NCI-H2171 treated with DMSO at 0.1 percent for 48 hours (cell line): ENCODE data around the gene SDK2.
A peak's percentile ranks its signal among the peaks of the same experiment; 100 is the strongest.
"Not testable (repeated sequence)": the region's sequence is repeated elsewhere in the genome, so short reads cannot be mapped to it uniquely, and the experiment has no call there.

Experiments used
- DNase-seq: peaks from one replicate; lab custom pipeline; 2025; lab: John Stamatoyannopoulos, UW

Gene SDK2

GRCh38 chr17:73342050-73342522, 302.2 kb downstream of the SDK2 start:
- DNase-seq = peak; percentile 88

- DNase-seq = peak; percentile 59
These were observed 302.7 kb downstream of the SDK2 start for GRCh38 chr17:73341350-73342049.

- DNase-seq = no peak
These were observed 304.1 kb downstream of the SDK2 start for GRCh38 chr17:73340093-73340596.

- no peak for DNase-seq
These were observed 305.6 kb downstream of the SDK2 start for GRCh38 chr17:73338566-73339197.

- no peak for DNase-seq
These were observed 306.2 kb downstream of the SDK2 start for GRCh38 chr17:73338050-73338521.

GRCh38 chr17:73337330-73337710, 306.9 kb downstream of the SDK2 start:
- no peak for DNase-seq

GRCh38 chr17:73336408-73337329, 307.6 kb downstream of the SDK2 start:
- DNase-seq = peak; percentile 28

GRCh38 chr17:73335591-73336407, 308.4 kb downstream of the SDK2 start:
- peak; percentile 49 for DNase-seq

- DNase-seq = no peak
These were observed 309.3 kb downstream of the SDK2 start for GRCh38 chr17:73334771-73335513.

- DNase-seq = not testable (repeated sequence)
These were observed 310.8 kb downstream of the SDK2 start for GRCh38 chr17:73333445-73333844.

GRCh38 chr17:73331060-73331459, 313.2 kb downstream of the SDK2 start:
- no peak for DNase-seq

GRCh38 chr17:73327676-73328075, 316.6 kb downstream of the SDK2 start:
- no peak for DNase-seq

GRCh38 chr17:73325527-73325842, 318.8 kb downstream of the SDK2 start:
- DNase-seq = no peak

- DNase-seq = no peak
These were observed 319.3 kb downstream of the SDK2 start for GRCh38 chr17:73324711-73325526.

- DNase-seq = no peak
These were observed 320.1 kb downstream of the SDK2 start for GRCh38 chr17:73324160-73324475.

- no peak for DNase-seq
These were observed 320.7 kb downstream of the SDK2 start for GRCh38 chr17:73323409-73324159.

GRCh38 chr17:73320601-73321264, 323.5 kb downstream of the SDK2 start:
- no peak for DNase-seq

- DNase-seq = no peak
These were observed 324.5 kb downstream of the SDK2 start for GRCh38 chr17:73319766-73320165.

GRCh38 chr17:73318836-73319235, 325.4 kb downstream of the SDK2 start:
- no peak for DNase-seq
